GM18873 (cell line): Measurements from ENCODE around the gene CHI3L1.

Experiments used
- ATAC-seq: cut with Tn5 transposase; IDR thresholded peaks from one replicate; pipeline ENCODE4 v1.9.1; 2021; ENCODE audit warnings: mild to moderate bottlenecking, moderate library complexity, moderate number of reproducible peaks; ENCODE audit not compliant: unreplicated experiment, low FRiP score

CHI3L1 gene

DNA sequence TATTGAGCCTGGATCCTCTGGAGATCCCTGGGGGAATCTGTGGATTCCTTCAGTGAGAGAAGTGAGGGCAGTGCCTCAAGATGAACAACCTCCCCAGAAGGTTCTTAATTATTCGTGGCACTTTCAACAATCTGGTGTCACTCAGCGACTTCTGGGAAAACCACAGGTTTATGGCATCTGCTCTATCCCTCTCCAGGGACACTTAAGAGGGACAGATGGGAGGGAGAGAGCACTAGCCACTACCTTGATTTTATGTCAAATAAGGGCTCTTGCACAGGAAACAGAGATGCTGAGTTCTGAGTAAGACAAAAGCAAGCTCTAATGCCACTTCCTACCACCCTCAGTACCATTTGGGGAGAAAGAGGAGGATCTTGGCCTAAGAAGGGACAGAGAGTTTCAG lies 21.2 kb upstream of the CHI3L1 start:
- no peak for ATAC-seq

DNA sequence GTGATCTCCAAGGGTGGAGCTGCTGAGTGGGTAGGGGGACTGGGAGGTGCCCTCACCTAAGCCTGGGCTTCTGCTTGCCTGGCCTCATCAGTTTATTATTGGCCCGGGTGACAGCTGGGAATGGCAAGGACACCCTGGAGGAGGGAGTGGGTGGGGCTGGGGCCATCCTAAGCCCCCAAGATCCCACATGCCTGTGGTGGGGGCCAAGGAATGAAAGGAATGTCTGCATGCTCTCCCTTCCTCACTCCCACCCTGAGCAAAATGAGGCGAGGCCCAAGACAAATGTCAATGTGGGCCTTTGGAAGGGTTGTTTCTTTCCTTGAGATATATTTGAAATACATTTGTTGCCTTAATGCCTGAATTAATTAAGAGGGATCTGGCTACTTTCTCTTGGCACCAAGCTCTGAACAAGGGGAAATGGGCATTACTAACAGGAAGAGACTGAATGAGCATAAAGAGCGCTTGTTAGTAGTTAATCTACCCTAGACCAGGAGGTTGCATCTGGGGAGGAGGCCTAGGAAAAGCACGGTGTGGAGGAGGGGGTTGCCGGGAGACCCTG lies 19.7 kb upstream of the CHI3L1 start:
- no peak for ATAC-seq

DNA sequence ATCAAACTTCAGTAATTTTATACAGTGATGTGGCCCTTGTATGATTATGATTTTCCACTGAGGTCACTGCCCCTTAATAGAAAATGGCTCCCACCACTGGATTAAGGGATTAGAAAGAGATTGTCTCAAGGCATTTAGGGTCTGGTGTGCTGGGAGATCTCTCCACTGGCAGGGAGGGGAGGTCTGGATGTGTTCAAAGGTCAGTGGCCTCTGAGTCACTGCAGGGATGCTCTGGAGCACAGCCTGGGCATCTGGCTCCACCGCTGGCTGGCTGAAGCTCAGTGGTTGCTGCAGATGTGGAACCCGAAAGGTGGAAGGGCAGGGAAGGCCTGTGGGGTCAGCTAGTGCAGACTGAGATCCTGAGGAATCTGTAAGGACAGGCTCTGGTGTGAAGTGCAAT lies 18.3 kb upstream of the CHI3L1 start:
- no peak for ATAC-seq

DNA sequence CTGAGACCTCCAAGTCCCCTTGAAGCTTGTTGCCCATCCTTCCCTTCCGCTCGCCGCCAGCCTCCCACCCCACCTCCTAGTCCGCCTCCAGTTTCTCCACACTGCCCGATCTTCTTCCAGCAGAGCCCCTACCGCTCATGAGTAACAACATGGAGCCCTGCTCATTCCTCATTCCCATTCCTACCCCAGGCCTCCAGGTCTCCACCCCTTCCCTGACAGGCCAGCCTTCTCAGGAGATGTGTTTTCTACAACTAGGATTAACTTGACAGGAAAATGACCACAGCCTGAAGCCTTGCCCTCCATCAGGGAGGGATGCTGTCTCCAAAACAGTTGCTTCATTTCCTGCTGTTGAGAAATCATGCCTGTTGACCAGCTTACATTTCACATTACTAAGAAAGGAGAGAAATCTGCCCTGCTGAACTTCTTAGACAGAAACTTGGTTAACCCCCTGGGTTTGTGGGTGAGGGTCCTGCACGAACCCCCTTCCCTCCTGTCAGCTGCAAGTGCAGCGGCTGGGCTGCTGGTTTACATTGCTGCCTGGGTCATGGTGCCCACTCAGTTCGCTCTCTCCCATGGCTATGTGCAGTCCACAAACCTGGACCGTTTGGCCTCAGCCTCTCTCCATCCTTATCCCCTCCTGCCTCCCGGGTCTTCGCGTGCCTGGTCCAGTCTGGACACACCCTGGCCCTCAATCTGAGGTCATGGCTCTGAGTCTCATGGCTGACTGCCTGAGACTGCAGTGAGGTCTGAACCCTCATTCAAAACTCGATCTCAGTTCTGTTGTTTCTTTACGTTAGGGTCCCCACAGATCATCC lies 16.1 kb upstream of the CHI3L1 start:
- no peak for ATAC-seq

- ATAC-seq: no peak
These were observed 15.2 kb upstream of the CHI3L1 start for GRCh38 chr1:203201516-203202205.

GRCh38 chr1:203200916-203201315 lies 14.4 kb upstream of the CHI3L1 start:
- ATAC-seq: no peak

GRCh38 chr1:203199816-203200571 lies 13.5 kb upstream of the CHI3L1 start:
- no peak for ATAC-seq

DNA sequence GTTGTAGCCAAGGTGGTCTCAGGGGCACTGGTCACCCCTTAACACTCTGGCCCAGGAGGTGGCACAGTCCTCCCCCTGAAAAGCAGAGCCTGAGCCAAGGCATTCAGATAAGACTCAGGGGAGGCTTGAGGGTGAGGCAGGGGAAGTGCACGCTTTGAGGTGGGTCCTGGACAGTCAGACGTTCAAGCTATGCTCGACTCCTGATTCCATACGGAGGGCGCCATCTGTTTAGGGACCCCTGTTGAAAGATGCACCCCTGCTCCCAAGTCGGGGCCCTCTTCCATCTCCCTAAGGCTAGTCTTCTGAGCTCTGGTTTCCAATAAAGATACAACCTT lies 12.9 kb upstream of the CHI3L1 start:
- no peak for ATAC-seq

DNA sequence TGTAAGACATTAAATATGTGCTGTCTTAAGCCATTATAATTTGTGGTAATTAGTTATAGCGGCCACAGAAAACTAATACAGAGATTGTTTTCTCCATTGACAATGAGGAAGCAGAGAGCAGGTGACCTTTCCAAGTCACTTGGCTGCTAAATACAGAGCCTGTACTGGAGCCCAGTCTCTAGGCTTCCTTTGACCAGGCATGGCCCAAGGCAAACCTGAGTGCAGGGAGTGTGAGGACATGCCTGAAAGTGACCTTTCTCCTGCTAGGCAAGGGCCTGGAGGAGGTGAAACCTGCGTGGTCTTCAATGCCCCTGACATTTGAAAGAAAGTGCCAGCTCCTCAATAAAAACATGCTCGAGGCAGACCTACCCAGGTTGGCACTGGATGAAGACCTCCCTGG lies 12.5 kb upstream of the CHI3L1 start:
- no peak for ATAC-seq

DNA sequence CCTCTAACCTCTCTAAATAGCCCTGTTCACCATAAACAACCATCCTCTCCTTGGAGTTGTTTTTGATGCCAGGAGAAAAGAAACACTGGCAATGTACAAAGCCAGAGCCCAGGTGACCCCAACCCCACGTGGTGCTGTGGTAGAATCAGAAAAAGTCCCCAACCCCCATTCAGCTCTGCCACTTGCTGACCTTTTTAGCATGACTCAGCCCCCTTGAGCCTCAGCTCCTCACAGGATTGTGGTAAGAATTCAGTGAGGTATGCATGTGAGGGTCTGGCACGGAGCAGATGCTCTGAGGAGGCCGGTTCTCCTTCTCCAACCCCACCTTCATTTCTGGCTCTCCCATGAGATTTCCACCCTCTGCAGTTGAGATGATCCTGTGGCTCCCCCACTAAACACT lies 11.1 kb upstream of the CHI3L1 start:
- ATAC-seq: no peak

- ATAC-seq: no peak
These were observed 9.9 kb upstream of the CHI3L1 start for GRCh38 chr1:203196371-203196770.

GRCh38 chr1:203190949-203191348 lies 4.4 kb upstream of the CHI3L1 start:
- ATAC-seq: no peak

GRCh38 chr1:203189951-203190352 lies 3.4 kb upstream of the CHI3L1 start:
- no peak for ATAC-seq

DNA sequence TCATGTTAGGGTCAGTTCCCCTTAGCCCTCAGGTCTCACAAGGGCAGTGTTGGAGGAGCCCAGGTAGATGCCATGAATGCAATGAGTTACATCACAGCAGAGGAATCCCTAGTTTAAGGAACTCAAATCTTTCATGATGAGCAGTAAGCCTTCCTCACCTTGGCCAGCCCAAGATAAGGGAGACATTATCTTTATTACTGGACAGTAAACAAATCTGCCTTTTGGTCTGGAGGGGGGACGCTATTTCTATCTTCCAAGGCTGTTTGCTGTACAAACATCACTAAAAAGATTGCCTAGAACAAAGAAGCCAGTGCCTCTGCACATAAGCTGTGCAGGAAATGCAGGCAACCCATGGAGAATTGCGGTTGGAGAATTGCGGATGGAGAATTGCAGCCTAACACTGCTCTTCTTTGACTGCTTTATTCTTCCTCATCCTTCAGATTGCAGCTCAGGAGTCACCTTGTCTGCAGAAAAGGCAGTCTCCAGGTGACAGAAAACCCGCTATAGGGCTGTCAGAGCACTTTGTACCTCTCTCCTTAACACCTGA lies 2.3 kb upstream of the CHI3L1 start:
- ATAC-seq: no peak

DNA sequence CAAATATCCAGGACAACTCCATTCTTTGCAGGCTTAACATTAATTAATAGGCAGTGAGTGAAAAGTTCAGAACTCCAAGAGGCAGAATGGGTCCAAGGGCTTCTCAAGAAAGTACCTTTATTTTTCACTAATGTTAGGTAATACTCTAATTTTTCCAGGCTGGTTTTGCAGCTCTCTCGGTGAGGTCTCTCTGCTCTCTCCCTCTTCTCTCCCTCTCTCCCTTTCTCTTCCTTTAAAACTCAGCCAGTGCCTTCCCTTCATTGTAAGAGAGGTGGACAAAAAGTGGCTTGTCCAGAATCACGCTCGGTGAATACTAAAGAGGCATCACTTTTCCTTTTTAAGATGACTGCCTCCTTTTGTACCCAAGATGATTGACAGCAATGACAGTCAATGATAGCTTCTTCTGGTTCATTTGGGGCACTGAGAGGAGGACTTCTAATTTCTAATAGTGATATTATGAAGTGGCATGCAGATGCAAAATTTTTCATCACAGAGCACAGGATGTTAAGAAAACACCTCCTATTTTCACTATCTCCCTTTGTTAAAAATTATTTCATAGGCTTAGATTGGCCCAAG lies 1.3 kb upstream of the CHI3L1 start:
- ATAC-seq: no peak

- ATAC-seq: no peak
These were observed 791 bp upstream of the CHI3L1 start for GRCh38 chr1:203187304-203187685.

DNA sequence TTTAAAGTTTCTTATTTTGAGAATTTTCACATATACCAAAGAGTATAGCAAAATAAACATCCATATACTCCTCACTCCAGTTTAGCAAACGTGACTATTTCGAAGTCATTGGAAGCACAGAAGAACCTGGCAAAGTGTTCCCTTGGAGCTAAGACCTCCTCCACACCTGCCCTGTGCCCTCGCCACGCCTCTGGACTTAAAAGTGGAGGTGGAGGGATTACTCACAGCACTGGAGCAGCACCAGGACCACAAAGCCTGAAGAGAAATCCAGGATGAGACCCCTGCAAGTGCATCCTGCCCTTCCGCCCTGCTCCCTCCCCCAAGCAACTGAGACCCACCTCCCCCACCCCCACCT lies 436 bp downstream of the CHI3L1 start:
- ATAC-seq: no peak

DNA sequence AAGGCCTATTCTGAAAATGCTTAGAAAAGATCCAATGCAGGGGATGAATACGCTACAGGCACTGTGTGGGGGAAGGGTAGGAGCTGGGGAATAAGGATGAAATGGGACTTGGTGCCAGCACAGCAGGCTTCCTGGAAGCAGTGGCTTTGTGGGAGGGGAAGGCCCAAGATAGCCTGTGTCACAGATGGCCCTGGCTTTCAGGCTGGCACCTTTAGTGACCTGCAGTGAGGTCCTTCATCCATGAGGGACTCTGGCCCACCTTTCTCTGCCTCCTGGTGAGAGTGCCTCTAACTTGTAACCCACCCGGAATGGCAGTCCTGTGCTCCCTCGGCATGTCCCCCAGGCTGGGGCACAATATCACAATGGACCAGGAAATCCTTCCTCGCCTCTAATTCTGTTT lies 919 bp downstream of the CHI3L1 start:
- no peak for ATAC-seq

GRCh38 chr1:203185061-203185461 lies 1.4 kb downstream of the CHI3L1 start:
- ATAC-seq: no peak

DNA sequence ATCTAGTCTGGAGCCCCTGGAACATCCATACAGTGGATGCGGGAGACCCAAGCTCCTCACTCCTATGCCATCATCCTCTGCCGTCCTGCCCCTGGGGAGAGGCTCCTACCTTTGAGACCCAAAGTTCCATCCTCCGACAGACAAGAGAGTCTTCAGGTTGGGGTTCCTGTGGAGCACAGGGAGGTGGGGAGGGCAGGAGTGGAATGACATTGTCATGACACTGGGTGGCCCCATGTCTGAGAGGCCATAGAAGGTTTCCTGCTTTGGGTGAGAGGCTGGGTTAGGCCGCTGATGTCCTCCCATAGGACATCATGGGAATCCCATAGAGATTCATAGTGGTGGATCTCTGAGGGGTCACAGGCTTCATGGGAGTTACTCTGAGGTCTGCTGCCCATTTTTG lies 2.0 kb downstream of the CHI3L1 start:
- no peak for ATAC-seq

GRCh38 chr1:203183828-203184227 lies 2.7 kb downstream of the CHI3L1 start:
- ATAC-seq: no peak
